HepG2 (cell line): ENCODE measurements around the gene WDR48. TPM values are rescaled to one million over a fixed set of nuclear protein-coding genes. Genes with fewer than 3 reads are reported as not detected.
A peak's percentile ranks its signal among the peaks of the same experiment; 100 is the strongest.

Source experiments
- CBFB ChIP-seq: sonication (generic); formaldehyde crosslinking; IDR thresholded peaks from 2 replicates; pipeline ENCODE4 v1.4.0; 2020; ENCODE audit warnings: missing genetic modification reagents
- EEA1 ChIP-seq: sonication (generic); formaldehyde crosslinking; IDR thresholded peaks from 2 replicates; pipeline ENCODE4 v1.5.1; 2020; ENCODE audit warnings: mild to moderate bottlenecking, missing genetic modification reagents, borderline replicate concordance
- MIER2 ChIP-seq: IDR thresholded peaks from 2 replicates; pipeline ENCODE4 v1.6.1; 2016; ENCODE audit warnings: missing biosample characterization, missing genetic modification reagents
- NFYB ChIP-seq: sonication (generic); formaldehyde crosslinking; IDR thresholded peaks from 2 replicates; pipeline ENCODE4 v1.4.0; 2020; ENCODE audit warnings: missing genetic modification reagents
- SALL1 ChIP-seq: sonication (generic); formaldehyde crosslinking; IDR thresholded peaks from 2 replicates; pipeline ENCODE4 v1.8.0; 2022; ENCODE audit warnings: mild to moderate bottlenecking, missing genetic modification reagents
- WIZ ChIP-seq: sonication (generic); formaldehyde crosslinking; IDR thresholded peaks from 2 replicates; pipeline ENCODE4 v1.5.1; 2020; ENCODE audit warnings: mild to moderate bottlenecking, missing genetic modification reagents
- ZNF772 ChIP-seq: sonication (generic); formaldehyde crosslinking; IDR thresholded peaks from 2 replicates; pipeline ENCODE4 v1.5.0; 2020; ENCODE audit warnings: mild to moderate bottlenecking, missing genetic modification reagents
- polyA plus RNA-seq, 8 experiments: library from polyadenylated mRNA; depleted of rRNA in 3 of 8; stranded (reverse) in 7 of 8; unstranded in 1 of 8; fragments of >200 nt; fragmentation: Illumina TruSeq in 4 of 8; extraction: Trizol in 4 of 8; gene quantifications; 2 replicates each; pipeline versions ENCODE4 v1.2.1 to v1.2.3, GENCODE V29; 2011 to 2016; ENCODE audit warnings: low read depth in 4 of 8, missing spikeins in 1 of 8, mixed read lengths in 1 of 8; ENCODE audit not compliant: insufficient read depth in 1 of 8
- total RNA-seq, 5 experiments: library from RNA; depleted of rRNA; stranded (reverse); fragments of >200 nt; fragmentation: Illumina TruSeq; extraction: Trizol; gene quantifications; 2 replicates each; pipeline ENCODE4 v1.2.3, GENCODE V29; 2016; ENCODE audit warnings: low read depth in 1 of 5
- TF ChIP-seq, protein P1 (sequence below): sonication (generic); formaldehyde crosslinking; IDR thresholded peaks from 2 replicates; pipeline ENCODE4 v1.4.0; 2020; ENCODE audit warnings: missing genetic modification reagents, borderline replicate concordance
- TF ChIP-seq, protein P2 (sequence below): sonication (generic); formaldehyde crosslinking; IDR thresholded peaks from 2 replicates; pipeline ENCODE4 v1.5.0; 2020; ENCODE audit warnings: mild to moderate bottlenecking, missing genetic modification reagents, borderline replicate concordance
- TF ChIP-seq, protein P3 (sequence below): sonication (generic); formaldehyde crosslinking; IDR thresholded peaks from 2 replicates; pipeline ENCODE4 v1.8.0; 2022; ENCODE audit warnings: mild to moderate bottlenecking, missing genetic modification reagents, borderline replicate concordance
- TF ChIP-seq, protein P4 (sequence below): sonication (generic); formaldehyde crosslinking; IDR thresholded peaks from 2 replicates; pipeline ENCODE4 v1.5.0; 2020; ENCODE audit warnings: mild to moderate bottlenecking, missing genetic modification reagents, moderate library complexity

WDR48 gene
- total and polyA plus RNA-seq, 2 of the 13 experiments (the other 11 are each of a cell fraction or from before 2014, with no cell fraction given) = 29.2 to 31.2 TPM

DNA sequence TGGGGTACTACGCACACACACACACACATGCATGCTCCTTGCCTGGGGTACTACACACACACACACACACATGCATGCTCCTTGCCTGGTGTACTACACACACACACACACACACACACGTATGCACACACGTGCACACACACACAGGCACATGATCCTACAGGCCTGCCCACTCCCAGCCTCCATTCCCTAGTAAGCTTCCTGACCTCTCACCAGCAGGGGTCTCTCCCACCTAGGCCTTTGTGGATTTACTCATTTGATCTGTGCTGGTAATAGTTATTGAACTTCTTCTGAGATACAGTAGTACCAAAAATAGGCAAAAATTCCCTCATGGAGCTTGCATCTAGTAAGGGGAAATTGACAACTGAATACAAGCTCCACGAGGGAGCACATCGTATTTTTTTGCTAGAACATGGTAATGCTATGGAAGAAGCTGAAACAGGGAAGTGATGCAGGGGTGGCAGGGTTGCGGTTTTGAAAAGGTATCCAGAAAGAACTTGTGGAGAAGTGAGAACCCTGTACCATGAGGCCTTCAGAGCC lies 74.8 kb downstream of the WDR48 start (continued):
- TF ChIP-seq, protein P1, sequence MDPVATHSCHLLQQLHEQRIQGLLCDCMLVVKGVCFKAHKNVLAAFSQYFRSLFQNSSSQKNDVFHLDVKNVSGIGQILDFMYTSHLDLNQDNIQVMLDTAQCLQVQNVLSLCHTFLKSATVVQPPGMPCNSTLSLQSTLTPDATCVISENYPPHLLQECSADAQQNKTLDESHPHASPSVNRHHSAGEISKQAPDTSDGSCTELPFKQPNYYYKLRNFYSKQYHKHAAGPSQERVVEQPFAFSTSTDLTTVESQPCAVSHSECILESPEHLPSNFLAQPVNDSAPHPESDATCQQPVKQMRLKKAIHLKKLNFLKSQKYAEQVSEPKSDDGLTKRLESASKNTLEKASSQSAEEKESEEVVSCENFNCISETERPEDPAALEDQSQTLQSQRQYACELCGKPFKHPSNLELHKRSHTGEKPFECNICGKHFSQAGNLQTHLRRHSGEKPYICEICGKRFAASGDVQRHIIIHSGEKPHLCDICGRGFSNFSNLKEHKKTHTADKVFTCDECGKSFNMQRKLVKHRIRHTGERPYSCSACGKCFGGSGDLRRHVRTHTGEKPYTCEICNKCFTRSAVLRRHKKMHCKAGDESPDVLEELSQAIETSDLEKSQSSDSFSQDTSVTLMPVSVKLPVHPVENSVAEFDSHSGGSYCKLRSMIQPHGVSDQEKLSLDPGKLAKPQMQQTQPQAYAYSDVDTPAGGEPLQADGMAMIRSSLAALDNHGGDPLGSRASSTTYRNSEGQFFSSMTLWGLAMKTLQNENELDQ (CRISPR knock-in tag) = no peak
- TF ChIP-seq WIZ (CRISPR knock-in tag) (no peak), CBFB (CRISPR knock-in tag) (no peak), EEA1 (CRISPR knock-in tag) (no peak), ZNF772 (CRISPR knock-in tag) (no peak), SALL1 (CRISPR knock-in tag) (peak; percentile 24; the same call in 1 of the 2 replicates), NFYB (CRISPR knock-in tag) (no peak), MIER2 (CRISPR knock-in tag) (no peak)
- TF ChIP-seq, protein P2, sequence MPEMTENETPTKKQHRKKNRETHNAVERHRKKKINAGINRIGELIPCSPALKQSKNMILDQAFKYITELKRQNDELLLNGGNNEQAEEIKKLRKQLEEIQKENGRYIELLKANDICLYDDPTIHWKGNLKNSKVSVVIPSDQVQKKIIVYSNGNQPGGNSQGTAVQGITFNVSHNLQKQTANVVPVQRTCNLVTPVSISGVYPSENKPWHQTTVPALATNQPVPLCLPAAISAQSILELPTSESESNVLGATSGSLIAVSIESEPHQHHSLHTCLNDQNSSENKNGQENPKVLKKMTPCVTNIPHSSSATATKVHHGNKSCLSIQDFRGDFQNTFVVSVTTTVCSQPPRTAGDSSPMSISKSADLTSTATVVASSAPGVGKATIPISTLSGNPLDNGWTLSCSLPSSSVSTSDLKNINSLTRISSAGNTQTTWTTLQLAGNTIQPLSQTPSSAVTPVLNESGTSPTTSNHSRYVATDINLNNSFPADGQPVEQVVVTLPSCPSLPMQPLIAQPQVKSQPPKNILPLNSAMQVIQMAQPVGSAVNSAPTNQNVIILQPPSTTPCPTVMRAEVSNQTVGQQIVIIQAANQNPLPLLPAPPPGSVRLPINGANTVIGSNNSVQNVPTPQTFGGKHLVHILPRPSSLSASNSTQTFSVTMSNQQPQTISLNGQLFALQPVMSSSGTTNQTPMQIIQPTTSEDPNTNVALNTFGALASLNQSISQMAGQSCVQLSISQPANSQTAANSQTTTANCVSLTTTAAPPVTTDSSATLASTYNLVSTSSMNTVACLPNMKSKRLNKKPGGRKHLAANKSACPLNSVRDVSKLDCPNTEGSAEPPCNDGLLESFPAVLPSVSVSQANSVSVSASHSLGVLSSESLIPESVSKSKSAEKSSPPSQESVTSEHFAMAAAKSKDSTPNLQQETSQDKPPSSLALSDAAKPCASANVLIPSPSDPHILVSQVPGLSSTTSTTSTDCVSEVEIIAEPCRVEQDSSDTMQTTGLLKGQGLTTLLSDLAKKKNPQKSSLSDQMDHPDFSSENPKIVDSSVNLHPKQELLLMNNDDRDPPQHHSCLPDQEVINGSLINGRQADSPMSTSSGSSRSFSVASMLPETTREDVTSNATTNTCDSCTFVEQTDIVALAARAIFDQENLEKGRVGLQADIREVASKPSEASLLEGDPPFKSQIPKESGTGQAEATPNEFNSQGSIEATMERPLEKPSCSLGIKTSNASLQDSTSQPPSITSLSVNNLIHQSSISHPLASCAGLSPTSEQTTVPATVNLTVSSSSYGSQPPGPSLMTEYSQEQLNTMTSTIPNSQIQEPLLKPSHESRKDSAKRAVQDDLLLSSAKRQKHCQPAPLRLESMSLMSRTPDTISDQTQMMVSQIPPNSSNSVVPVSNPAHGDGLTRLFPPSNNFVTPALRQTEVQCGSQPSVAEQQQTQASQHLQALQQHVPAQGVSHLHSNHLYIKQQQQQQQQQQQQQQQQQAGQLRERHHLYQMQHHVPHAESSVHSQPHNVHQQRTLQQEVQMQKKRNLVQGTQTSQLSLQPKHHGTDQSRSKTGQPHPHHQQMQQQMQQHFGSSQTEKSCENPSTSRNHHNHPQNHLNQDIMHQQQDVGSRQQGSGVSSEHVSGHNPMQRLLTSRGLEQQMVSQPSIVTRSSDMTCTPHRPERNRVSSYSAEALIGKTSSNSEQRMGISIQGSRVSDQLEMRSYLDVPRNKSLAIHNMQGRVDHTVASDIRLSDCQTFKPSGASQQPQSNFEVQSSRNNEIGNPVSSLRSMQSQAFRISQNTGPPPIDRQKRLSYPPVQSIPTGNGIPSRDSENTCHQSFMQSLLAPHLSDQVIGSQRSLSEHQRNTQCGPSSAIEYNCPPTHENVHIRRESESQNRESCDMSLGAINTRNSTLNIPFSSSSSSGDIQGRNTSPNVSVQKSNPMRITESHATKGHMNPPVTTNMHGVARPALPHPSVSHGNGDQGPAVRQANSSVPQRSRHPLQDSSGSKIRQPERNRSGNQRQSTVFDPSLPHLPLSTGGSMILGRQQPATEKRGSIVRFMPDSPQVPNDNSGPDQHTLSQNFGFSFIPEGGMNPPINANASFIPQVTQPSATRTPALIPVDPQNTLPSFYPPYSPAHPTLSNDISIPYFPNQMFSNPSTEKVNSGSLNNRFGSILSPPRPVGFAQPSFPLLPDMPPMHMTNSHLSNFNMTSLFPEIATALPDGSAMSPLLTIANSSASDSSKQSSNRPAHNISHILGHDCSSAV (CRISPR knock-in tag) = no peak
- TF ChIP-seq, protein P3, sequence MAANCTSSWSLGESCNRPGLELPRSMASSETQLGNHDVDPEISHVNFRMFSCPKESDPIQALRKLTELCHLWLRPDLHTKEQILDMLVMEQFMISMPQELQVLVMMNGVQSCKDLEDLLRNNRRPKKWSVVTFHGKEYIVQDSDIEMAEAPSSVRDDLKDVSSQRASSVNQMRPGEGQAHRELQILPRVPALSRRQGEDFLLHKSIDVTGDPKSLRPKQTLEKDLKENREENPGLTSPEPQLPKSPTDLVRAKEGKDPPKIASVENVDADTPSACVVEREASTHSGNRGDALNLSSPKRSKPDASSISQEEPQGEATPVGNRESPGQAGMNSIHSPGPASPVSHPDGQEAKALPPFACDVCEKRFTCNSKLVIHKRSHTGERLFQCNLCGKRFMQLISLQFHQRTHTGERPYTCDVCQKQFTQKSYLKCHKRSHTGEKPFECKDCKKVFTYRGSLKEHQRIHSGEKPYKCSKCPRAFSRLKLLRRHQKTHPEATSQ (CRISPR knock-in tag) = no peak
- TF ChIP-seq, protein P4, sequence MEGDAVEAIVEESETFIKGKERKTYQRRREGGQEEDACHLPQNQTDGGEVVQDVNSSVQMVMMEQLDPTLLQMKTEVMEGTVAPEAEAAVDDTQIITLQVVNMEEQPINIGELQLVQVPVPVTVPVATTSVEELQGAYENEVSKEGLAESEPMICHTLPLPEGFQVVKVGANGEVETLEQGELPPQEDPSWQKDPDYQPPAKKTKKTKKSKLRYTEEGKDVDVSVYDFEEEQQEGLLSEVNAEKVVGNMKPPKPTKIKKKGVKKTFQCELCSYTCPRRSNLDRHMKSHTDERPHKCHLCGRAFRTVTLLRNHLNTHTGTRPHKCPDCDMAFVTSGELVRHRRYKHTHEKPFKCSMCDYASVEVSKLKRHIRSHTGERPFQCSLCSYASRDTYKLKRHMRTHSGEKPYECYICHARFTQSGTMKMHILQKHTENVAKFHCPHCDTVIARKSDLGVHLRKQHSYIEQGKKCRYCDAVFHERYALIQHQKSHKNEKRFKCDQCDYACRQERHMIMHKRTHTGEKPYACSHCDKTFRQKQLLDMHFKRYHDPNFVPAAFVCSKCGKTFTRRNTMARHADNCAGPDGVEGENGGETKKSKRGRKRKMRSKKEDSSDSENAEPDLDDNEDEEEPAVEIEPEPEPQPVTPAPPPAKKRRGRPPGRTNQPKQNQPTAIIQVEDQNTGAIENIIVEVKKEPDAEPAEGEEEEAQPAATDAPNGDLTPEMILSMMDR = peak; percentile 89
